H9 (cell line): Measurements from ENCODE around the gene RPL38. TPM values are rescaled to one million over a fixed set of nuclear protein-coding genes. Genes with fewer than 3 reads are reported as not detected.

Source experiments
- DNase-seq: peaks from one replicate; pipeline ENCODE4 v3.0.0-alpha.2; 2017
- H2AFZ ChIP-seq: one replicate; pipeline ENCODE4 v1.6.1; 2013; ENCODE audit warnings: mild to moderate bottlenecking, low read length, control low read depth, moderate library complexity
- H2AK5ac ChIP-seq: 2 replicates; pipeline ENCODE4 v1.6.1; 2013; ENCODE audit warnings: low read length, control low read depth, mixed read lengths; ENCODE audit not compliant: insufficient read length
- H2BK120ac ChIP-seq: one replicate; pipeline ENCODE4 v1.6.1; 2013; ENCODE audit warnings: low read depth, mild to moderate bottlenecking, low read length, control low read depth, inconsistent platforms; ENCODE audit not compliant: poor library complexity, severe bottlenecking
- H2BK12ac ChIP-seq: 2 replicates; pipeline ENCODE4 v1.6.1; 2013; ENCODE audit warnings: low read length, control low read depth, mixed read lengths, low read depth; ENCODE audit not compliant: insufficient read length
- H2BK15ac ChIP-seq: 2 replicates; pipeline ENCODE4 v1.6.1; 2013; ENCODE audit warnings: low read depth, low read length, control low read depth
- H2BK20ac ChIP-seq: one replicate; pipeline ENCODE4 v1.6.1; 2013; ENCODE audit warnings: low read depth, mild to moderate bottlenecking, low read length, control low read depth, inconsistent platforms; ENCODE audit not compliant: poor library complexity, severe bottlenecking
- H2BK5ac ChIP-seq: 2 replicates; pipeline ENCODE4 v1.6.1; 2013; ENCODE audit warnings: low read length, control low read depth, mixed read lengths; ENCODE audit not compliant: insufficient read length
- H3K14ac ChIP-seq: 2 replicates; pipeline ENCODE4 v1.6.1; 2013; ENCODE audit warnings: low read length, control low read depth; ENCODE audit not compliant: insufficient read depth
- H3K18ac ChIP-seq: 2 replicates; pipeline ENCODE4 v1.6.1; 2013; ENCODE audit warnings: low read depth, mild to moderate bottlenecking, mixed read lengths, low read length, control low read depth; ENCODE audit not compliant: insufficient read length
- H3K23ac ChIP-seq: 2 replicates; pipeline ENCODE4 v1.6.1; 2013; ENCODE audit warnings: low read length, control low read depth, mixed read lengths, low read depth; ENCODE audit not compliant: insufficient read length
- H3K23me2 ChIP-seq: 2 replicates; pipeline ENCODE4 v1.6.1; 2013; ENCODE audit warnings: low read depth, mild to moderate bottlenecking, mixed read lengths, low read length, control low read depth; ENCODE audit not compliant: insufficient read length, poor library complexity, severe bottlenecking
- H3K27ac ChIP-seq: 2 replicates; pipeline ENCODE4 v1.5.1; 2013; ENCODE audit warnings: low read length, control low read depth, mixed read lengths, low read depth; ENCODE audit not compliant: insufficient read length
- H3K27me3 ChIP-seq: 2 replicates; pipeline ENCODE4 v1.6.1; 2013; ENCODE audit warnings: low read length, control low read depth, inconsistent platforms; ENCODE audit not compliant: insufficient read depth
- H3K4ac ChIP-seq: 2 replicates; pipeline ENCODE4 v1.6.1; 2013; ENCODE audit warnings: low read depth, mild to moderate bottlenecking, control low read depth, inconsistent platforms, low read length, moderate library complexity
- H3K4me1 ChIP-seq: 2 replicates; pipeline ENCODE4 v1.6.1; 2013; ENCODE audit warnings: low read length, control low read depth, inconsistent platforms; ENCODE audit not compliant: insufficient read depth
- H3K4me2 ChIP-seq: 2 replicates; pipeline ENCODE4 v1.6.1; 2013; ENCODE audit warnings: low read length, control low read depth, mixed read lengths; ENCODE audit not compliant: insufficient read length, insufficient read depth
- H3K56ac ChIP-seq: 2 replicates; pipeline ENCODE4 v1.6.1; 2013; ENCODE audit warnings: low read depth, mild to moderate bottlenecking, mixed read lengths, low read length, control low read depth; ENCODE audit not compliant: insufficient read length
- H3K79me1 ChIP-seq: 2 replicates; pipeline ENCODE4 v1.6.1; 2013; ENCODE audit warnings: low read depth, mild to moderate bottlenecking, moderate library complexity, low read length, control low read depth, inconsistent platforms; ENCODE audit not compliant: insufficient read depth, poor library complexity, severe bottlenecking
- H3K79me2 ChIP-seq: 2 replicates; pipeline ENCODE4 v1.6.1; 2013; ENCODE audit warnings: low read length, control low read depth, inconsistent platforms; ENCODE audit not compliant: insufficient read depth
- H3K9ac ChIP-seq: 2 replicates; pipeline ENCODE4 v1.6.1; 2013; ENCODE audit warnings: low read length, control low read depth, mixed read lengths; ENCODE audit not compliant: insufficient read length; ENCODE audit errors: extremely low read depth
- H3K9me3 ChIP-seq: one replicate; pipeline ENCODE4 v1.6.1; 2013; ENCODE audit warnings: low read depth, low read length, inconsistent platforms; ENCODE audit not compliant: control insufficient read depth
- H3T11ph ChIP-seq: one replicate; pipeline ENCODE4 v1.6.1; 2013; ENCODE audit warnings: mild to moderate bottlenecking, low read length, control low read depth, inconsistent platforms
- H4K20me1 ChIP-seq: one replicate; pipeline ENCODE4 v1.6.1; 2013; ENCODE audit not compliant: control insufficient read depth, insufficient read length, insufficient read depth
- H4K5ac ChIP-seq: 2 replicates; pipeline ENCODE4 v1.6.1; 2013; ENCODE audit warnings: low read depth, mild to moderate bottlenecking, mixed read lengths, low read length, control low read depth; ENCODE audit not compliant: insufficient read length
- H4K8ac ChIP-seq: replicated peaks from 2 replicates; pipeline ENCODE4 v1.6.1; 2013; ENCODE audit warnings: low read length, control low read depth, mixed read lengths, low read depth; ENCODE audit not compliant: insufficient read length
- H4K91ac ChIP-seq: 2 replicates; pipeline ENCODE4 v1.6.1; 2013; ENCODE audit warnings: low read depth, mild to moderate bottlenecking, moderate library complexity, mixed read lengths, low read length, control low read depth; ENCODE audit not compliant: insufficient read length
- H3K27ac Mint-ChIP-seq, 3 experiments: 2 replicates in 2 of 3; 3 replicates in 1 of 3; pipeline ENCODE4 v1.8.0; 2020 to 2021; ENCODE audit warnings: mixed read lengths in 3 of 3, mild to moderate bottlenecking in 1 of 3, moderate library complexity in 1 of 3
- H3K27me3 Mint-ChIP-seq: 2 replicates; pipeline ENCODE4 v1.8.0; 2021; ENCODE audit warnings: low read depth, mild to moderate bottlenecking, moderate library complexity, mixed read lengths
- H3K36me3 Mint-ChIP-seq, 3 experiments: 2 replicates in 2 of 3; 3 replicates in 1 of 3; pipeline ENCODE4 v1.8.0; 2020 to 2021; ENCODE audit warnings: low read depth in 3 of 3, mixed read lengths in 3 of 3; ENCODE audit not compliant: insufficient read depth in 1 of 3
- H3K4me1 Mint-ChIP-seq, 2 experiments: 2 replicates each; pipeline ENCODE4 v1.8.0; 2020; ENCODE audit warnings: mixed read lengths in 2 of 2
- H3K4me3 Mint-ChIP-seq, 2 experiments: 2 replicates in 1 of 2; 3 replicates in 1 of 2; pipeline ENCODE4 v1.8.0; 2020 to 2021; ENCODE audit warnings: mild to moderate bottlenecking in 2 of 2, mixed read lengths in 2 of 2, moderate library complexity in 1 of 2
- H3K9me3 Mint-ChIP-seq, 2 experiments: 2 replicates in 1 of 2; 3 replicates in 1 of 2; pipeline ENCODE4 v1.8.0; 2020; ENCODE audit warnings: mild to moderate bottlenecking in 2 of 2, mixed read lengths in 2 of 2, moderate library complexity in 1 of 2
- CTCF ChIP-seq: fragments of 200-600 bp; sonication (generic); conservative IDR thresholded peaks from 3 replicates; pipeline ENCODE4 v1.8.0; 2021; ENCODE audit warnings: antibody characterized with exemption, mild to moderate bottlenecking
- WGBS: extraction: QIAGEN DNeasy Blood & Tissue Kit; methylation state at CpG from one replicate; pipeline ENCODE4 v1.1.7; 2013; ENCODE audit warnings: missing lambda C conversion rate, low lambda C conversion rate, mixed read lengths; ENCODE audit not compliant: insufficient read length; ENCODE audit errors: extremely low coverage; 5-methylcytosine and 5-hydroxymethylcytosine counted together
- total RNA-seq: library from RNA; stranded (reverse); gene quantifications from 2 replicates; pipeline ENCODE4 v1.2.1, GENCODE V29; 2021

RPL38 gene
- total RNA-seq, 1 experiment from 2014 or later, result 1,358 TPM

- Mint-ChIP-seq H3K4me1 (peaks cover 8 to 33% of the 10 kb centered on the region in 2 experiments), H3K27ac (peak overlapping the region in 1 of 3 experiments; percentile 33; a peak in 1 of 7 replicates), H3K27me3 (peaks cover 22% of the 10 kb centered on the region), H3K4me3 (no peak overlapping the region), H3K36me3 (no peaks in the 10 kb centered on the region), H3K9me3 (no peaks in the 10 kb centered on the region; a peak in 1 of 5 replicates)
- Histone ChIP-seq H3K4me2 (no peak overlapping the region), H3K4ac (no peak overlapping the region), H3K9me3 (no peaks in the 10 kb centered on the region), H2AFZ (no peak overlapping the region), H4K5ac (no peak overlapping the region), H3K79me1 (no peaks in the 10 kb centered on the region), H3K23ac (no peak overlapping the region), H3K56ac (no peak overlapping the region), H2BK5ac (no peak overlapping the region), H3K27me3 (no peaks in the 10 kb centered on the region), H3K14ac (no peak overlapping the region), H3K4me1 (no peaks in the 10 kb centered on the region; the same call in 1 of the 2 replicates), H4K91ac (no peak overlapping the region), H3K79me2 (no peaks in the 10 kb centered on the region), H3K9ac (no peak overlapping the region), H3K18ac (no peak overlapping the region), H2BK20ac (no peak overlapping the region), H2BK15ac (no peak overlapping the region), H4K8ac (no peak overlapping the region), H4K20me1 (no peaks in the 10 kb centered on the region), H2AK5ac (no peak overlapping the region), H3K27ac (no peak overlapping the region), H3T11ph (no peak overlapping the region), H2BK12ac (no peak overlapping the region), H3K23me2 (no peaks in the 10 kb centered on the region), H2BK120ac (no peak overlapping the region)
- no peak for DNase-seq
- no CpG with 5 or more reads among the region's 1 CpG for WGBS
- TF ChIP-seq CTCF, result no peak
These were observed 26.4 kb upstream of the RPL38 start for GRCh38 chr17:74177018-74177450.
